ENCODE data around the gene PCTP. TPM values are rescaled to one million over a fixed set of nuclear protein-coding genes. Genes with fewer than 3 reads are reported as not detected.

PCTP gene
- total RNA-seq: 10.4 and 21.9 TPM in 2 replicates

GRCh38 chr17:55750750-55751657 is at the start of gene PCTP:
PCTP (plus strand) TSS chr17:55751051; CDS start chr17:55751104, 53 bp downstream.

GRCh38 chr17:55722742-55723487 is 27.9 kb upstream of the PCTP start, which contains the start of gene TMEM100:
TMEM100 (minus strand) TSS chr17:55722864; CDS start chr17:55721070, 1,794 bp downstream.

Other genes starting within 250 kb of the PCTP start
- not detected in 2 replicates for gene SMIM36, start 239.6 kb upstream of the PCTP start, total RNA-seq
- 0.13 TPM in 1 of 2 replicates, not detected in the other for gene TMEM100, start 28.2 kb upstream of the PCTP start, total RNA-seq